ENCODE measurements around the gene PCDH9. TPM values are rescaled to one million over a fixed set of nuclear protein-coding genes. Genes with fewer than 3 reads are reported as not detected.

Gene PCDH9
- total RNA-seq, 1 donor from 2014 or later, result 0.26 TPM

- FAIRE-seq (no peak), DNase-seq (ENCODE audit: low read depth) (no peak)
- Histone ChIP-seq H3K4me3 (ENCODE audit: low read depth, low read length) (no peak overlapping the region), H3K27me3 (ENCODE audit: control insufficient read depth, insufficient read depth, low read length) (no peaks in the 10 kb centered on the region), H3K36me3 (ENCODE audit: control insufficient read depth, insufficient read depth, low read length) (no peaks in the 10 kb centered on the region)
- no peak for TF ChIP-seq CTCF (IDR thresholded peaks at IDR 0.05; ENCODE audit: insufficient read depth, low read length, severe bottlenecking)
Observed at GRCh38 chr13:67094952-67095351, 135.2 kb downstream of the PCDH9 start.

DNA sequence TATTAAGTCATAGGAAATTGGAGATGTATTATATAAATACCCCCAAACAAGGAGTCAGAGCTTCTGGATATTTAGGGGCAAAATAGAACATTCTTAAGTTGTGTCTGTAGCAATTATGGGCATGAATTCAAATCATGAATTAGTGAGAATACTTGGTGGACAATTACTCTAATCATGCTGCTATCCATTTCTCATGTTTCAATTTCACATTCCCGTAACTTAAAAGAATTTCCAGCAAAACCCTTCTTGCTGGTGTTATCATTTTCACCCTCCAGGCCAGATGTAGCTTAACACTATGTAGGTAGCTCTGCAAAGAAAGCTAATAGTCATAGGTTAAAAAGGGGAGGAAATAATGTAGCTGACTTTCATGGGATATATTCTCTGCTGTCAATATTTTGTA, 136.1 kb downstream of the PCDH9 start:
- TF ChIP-seq CTCF (IDR thresholded peaks at IDR 0.05; ENCODE audit: insufficient read depth, low read length, severe bottlenecking), result no peak
- Histone ChIP-seq H3K4me3 (ENCODE audit: low read depth, low read length) (no peak overlapping the region), H3K27me3 (ENCODE audit: control insufficient read depth, insufficient read depth, low read length) (no peaks in the 10 kb centered on the region), H3K36me3 (ENCODE audit: control insufficient read depth, insufficient read depth, low read length) (no peaks in the 10 kb centered on the region)
- no peak for FAIRE-seq
- DNase-seq (ENCODE audit: low read depth), result no peak

- no peaks in the 10 kb centered on the region for H3K27me3 ChIP-seq (ENCODE audit: control insufficient read depth, insufficient read depth, low read length)
- no peak for TF ChIP-seq CTCF (IDR thresholded peaks at IDR 0.05; ENCODE audit: insufficient read depth, low read length, severe bottlenecking)
- H3K4me3 ChIP-seq (ENCODE audit: low read depth, low read length), result no peak overlapping the region
- DNase-seq (ENCODE audit: low read depth) (no peak), FAIRE-seq (no peak)
- H3K36me3 ChIP-seq (ENCODE audit: control insufficient read depth, insufficient read depth, low read length), result no peaks in the 10 kb centered on the region
Observed at GRCh38 chr13:67091603-67092002, 138.5 kb downstream of the PCDH9 start.

DNA sequence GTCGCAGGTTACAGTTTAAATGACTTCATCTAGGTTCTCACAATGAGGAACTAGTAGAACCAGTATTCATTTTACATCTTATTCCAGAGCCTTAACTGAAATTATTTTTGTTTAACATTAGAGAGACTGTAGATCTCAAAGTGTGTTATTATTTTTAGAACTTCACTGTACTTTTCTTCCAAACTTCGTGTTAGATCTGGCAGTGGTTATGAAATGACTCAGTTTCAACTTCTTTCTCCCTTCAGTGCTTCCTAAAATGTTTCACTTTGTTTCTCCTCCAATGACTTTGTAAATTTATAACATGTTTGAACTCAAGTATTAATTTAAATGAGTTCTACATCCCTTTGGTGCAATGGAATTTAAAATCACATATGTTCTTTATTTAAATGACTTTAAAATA, 139.3 kb downstream of the PCDH9 start:
- H3K4me3 ChIP-seq (ENCODE audit: low read depth, low read length), result no peak overlapping the region
- no peak for TF ChIP-seq CTCF (IDR thresholded peaks at IDR 0.05; ENCODE audit: insufficient read depth, low read length, severe bottlenecking)
- no peaks in the 10 kb centered on the region for H3K36me3 ChIP-seq (ENCODE audit: control insufficient read depth, insufficient read depth, low read length)
- FAIRE-seq (no peak), DNase-seq (ENCODE audit: low read depth) (no peak)
- H3K27me3 ChIP-seq (ENCODE audit: control insufficient read depth, insufficient read depth, low read length), result no peaks in the 10 kb centered on the region

GRCh38 chr13:67087527-67087926, 142.6 kb downstream of the PCDH9 start:
- FAIRE-seq (no peak), DNase-seq (ENCODE audit: low read depth) (no peak)
- Histone ChIP-seq H3K36me3 (ENCODE audit: control insufficient read depth, insufficient read depth, low read length) (no peaks in the 10 kb centered on the region), H3K4me3 (ENCODE audit: low read depth, low read length) (no peak overlapping the region), H3K27me3 (ENCODE audit: control insufficient read depth, insufficient read depth, low read length) (no peaks in the 10 kb centered on the region)
- no peak for TF ChIP-seq CTCF (IDR thresholded peaks at IDR 0.05; ENCODE audit: insufficient read depth, low read length, severe bottlenecking)

DNA sequence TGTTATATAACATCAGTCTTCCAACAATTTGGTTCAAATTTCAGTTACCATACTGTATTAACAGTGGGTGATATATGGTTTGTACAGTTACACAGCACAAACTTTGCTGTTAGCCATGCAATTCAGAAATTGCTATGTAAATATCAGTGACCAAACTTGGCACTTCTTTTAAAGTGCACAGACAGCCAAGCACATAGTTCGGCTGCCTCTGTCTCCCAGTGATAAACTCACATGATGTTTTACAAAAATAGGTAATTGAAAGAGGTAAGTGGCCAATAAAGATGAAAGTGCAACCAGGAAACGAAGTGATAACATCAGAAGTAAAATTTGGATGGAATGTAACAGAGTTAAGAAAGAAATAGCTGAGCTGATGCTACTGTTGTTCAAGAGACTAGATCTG, 143.9 kb downstream of the PCDH9 start:
- Histone ChIP-seq H3K4me3 (ENCODE audit: low read depth, low read length) (no peak overlapping the region), H3K36me3 (ENCODE audit: control insufficient read depth, insufficient read depth, low read length) (no peaks in the 10 kb centered on the region), H3K27me3 (ENCODE audit: control insufficient read depth, insufficient read depth, low read length) (no peaks in the 10 kb centered on the region)
- FAIRE-seq (no peak), DNase-seq (ENCODE audit: low read depth) (no peak)
- no peak for TF ChIP-seq CTCF (IDR thresholded peaks at IDR 0.05; ENCODE audit: insufficient read depth, low read length, severe bottlenecking)

Measured in bronchial epithelial cell (primary cell).